Measurements from ENCODE around the gene POLR3B. TPM values are rescaled to one million over a fixed set of nuclear protein-coding genes. Genes with fewer than 3 reads are reported as not detected.
A peak's percentile ranks its signal among the peaks of the same experiment; 100 is the strongest.

POLR3B gene
- total RNA-seq, 1 donor, result 18.5 TPM

DNA sequence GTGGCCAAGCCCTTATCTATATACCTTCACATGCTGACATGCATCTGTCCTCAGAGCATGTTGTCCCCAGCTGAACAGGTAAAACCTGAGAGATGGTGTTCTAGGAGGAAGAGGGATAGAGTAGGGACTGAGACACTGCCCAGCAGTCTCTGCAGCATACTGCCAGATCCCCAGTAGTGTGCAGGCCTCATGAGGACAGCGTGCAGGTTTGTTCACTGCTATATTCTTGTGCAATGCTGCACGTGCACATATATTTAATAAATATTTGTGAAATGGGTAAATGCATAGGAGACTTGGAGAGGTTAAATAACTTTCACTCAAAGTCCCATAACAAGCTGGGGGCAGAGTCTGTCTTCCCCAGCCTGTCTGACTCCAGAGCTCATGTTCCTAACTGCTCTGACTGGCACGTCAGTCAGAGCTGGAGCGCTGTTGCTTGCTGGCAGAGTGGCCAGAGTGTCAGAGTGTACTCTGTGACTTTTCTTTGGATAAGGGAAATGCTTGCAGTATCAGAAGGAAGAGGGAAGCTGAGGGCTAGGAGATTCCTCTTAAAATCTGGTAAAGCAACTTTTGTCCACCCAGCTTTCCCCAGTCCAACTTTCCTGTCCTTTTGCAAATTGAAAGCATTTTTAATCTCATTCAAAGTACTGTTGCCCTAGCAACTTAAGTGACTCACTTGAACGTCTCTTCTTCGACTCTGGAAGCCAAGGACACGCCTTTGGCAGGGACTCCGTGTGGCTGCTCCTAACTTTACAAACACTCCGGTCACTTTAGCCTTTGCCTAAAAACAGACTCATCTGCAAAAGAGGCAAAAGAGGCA is 14.9 kb upstream of the POLR3B start:
- peak overlapping the region; percentile 47 for H3K4me3 ChIP-seq (ENCODE audit: low read depth, low read length)

GRCh38 chr12:106343214-106343528 is 14.4 kb upstream of the POLR3B start:
- TF ChIP-seq, protein P1, sequence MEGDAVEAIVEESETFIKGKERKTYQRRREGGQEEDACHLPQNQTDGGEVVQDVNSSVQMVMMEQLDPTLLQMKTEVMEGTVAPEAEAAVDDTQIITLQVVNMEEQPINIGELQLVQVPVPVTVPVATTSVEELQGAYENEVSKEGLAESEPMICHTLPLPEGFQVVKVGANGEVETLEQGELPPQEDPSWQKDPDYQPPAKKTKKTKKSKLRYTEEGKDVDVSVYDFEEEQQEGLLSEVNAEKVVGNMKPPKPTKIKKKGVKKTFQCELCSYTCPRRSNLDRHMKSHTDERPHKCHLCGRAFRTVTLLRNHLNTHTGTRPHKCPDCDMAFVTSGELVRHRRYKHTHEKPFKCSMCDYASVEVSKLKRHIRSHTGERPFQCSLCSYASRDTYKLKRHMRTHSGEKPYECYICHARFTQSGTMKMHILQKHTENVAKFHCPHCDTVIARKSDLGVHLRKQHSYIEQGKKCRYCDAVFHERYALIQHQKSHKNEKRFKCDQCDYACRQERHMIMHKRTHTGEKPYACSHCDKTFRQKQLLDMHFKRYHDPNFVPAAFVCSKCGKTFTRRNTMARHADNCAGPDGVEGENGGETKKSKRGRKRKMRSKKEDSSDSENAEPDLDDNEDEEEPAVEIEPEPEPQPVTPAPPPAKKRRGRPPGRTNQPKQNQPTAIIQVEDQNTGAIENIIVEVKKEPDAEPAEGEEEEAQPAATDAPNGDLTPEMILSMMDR (IDR thresholded peaks at IDR 0.05; ENCODE audit: insufficient read depth, low read length), result no peak
- DNase-seq (ENCODE audit: low read depth), result no peak
- peak overlapping the region; percentile 47 for H3K4me3 ChIP-seq (ENCODE audit: low read depth, low read length)

More for the DNA sequence above, 14.9 kb upstream of the POLR3B start:
- TF ChIP-seq, protein P1 (IDR thresholded peaks at IDR 0.05; ENCODE audit: insufficient read depth, low read length), result no peak
- DNase-seq (ENCODE audit: low read depth), result peak; percentile 92

DNA sequence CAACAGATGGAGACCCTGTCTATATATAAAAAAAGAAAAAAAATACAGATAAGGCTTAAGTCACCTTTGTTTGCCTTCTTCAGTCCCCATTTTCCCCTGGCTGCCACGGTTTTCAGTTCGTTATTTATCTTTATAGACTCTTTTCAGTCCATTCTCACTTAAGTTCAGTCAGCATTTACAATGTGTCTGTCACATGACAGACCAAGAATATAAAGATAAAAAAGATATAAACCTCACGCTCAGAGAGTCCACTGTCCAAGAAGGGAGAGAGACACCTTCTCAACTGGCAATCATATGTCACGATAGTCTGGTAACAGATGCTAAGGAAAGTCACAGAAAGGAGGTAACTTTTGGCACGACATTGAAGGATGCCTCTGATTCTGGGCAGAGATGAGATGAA is 13.4 kb upstream of the POLR3B start:
- DNase-seq (ENCODE audit: low read depth), result no peak
- TF ChIP-seq, protein P1 (IDR thresholded peaks at IDR 0.05; ENCODE audit: insufficient read depth, low read length), result no peak
- H3K4me3 ChIP-seq (ENCODE audit: low read depth, low read length), result no peak overlapping the region

DNA sequence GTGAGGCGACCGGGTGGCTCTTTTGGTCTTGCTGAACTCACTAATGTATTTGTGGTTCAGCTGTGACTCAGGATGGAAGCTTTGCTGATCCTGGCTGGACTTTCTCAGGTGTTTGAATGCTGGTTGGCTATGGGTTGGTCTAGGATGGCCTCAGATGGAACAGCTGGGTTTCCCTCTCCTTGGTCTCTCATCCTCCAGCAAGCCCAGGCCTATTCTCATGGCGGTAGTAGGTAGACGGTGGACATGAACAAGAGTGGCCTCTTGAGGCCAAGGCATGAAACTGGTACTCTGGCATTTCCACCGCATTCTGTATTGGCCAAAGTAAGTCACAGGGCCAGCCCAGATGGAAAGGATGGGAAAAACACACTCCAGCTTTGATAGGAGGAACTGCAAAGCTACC is 11.8 kb upstream of the POLR3B start:
- H3K4me3 ChIP-seq (ENCODE audit: low read depth, low read length), result no peak overlapping the region
- peak; percentile 49 for DNase-seq (ENCODE audit: low read depth)
- TF ChIP-seq, protein P1 (IDR thresholded peaks at IDR 0.05; ENCODE audit: insufficient read depth, low read length), result peak; percentile 30

DNA sequence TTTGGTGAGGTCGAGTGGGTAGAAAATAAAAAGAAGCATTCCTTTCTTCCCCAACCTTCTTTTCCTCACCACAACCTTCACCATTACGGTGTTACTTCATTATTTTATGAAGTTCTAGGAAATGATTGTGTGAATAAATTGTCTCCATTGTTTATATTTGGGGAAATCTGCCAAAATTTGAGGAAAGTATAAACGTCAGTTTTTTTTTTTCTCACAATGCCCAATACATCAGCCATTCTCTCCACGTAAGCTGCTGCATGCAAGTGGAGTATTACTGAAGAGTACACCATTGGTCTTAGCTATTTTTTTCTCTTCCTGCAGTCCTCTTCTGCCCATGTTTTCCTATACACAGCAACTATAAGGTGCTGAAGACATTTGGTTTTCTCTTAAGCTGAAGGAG is 9.1 kb upstream of the POLR3B start:
- TF ChIP-seq, protein P1 (IDR thresholded peaks at IDR 0.05; ENCODE audit: insufficient read depth, low read length), result no peak
- no peak for DNase-seq (ENCODE audit: low read depth)
- H3K4me3 ChIP-seq (ENCODE audit: low read depth, low read length), result no peak overlapping the region

DNA sequence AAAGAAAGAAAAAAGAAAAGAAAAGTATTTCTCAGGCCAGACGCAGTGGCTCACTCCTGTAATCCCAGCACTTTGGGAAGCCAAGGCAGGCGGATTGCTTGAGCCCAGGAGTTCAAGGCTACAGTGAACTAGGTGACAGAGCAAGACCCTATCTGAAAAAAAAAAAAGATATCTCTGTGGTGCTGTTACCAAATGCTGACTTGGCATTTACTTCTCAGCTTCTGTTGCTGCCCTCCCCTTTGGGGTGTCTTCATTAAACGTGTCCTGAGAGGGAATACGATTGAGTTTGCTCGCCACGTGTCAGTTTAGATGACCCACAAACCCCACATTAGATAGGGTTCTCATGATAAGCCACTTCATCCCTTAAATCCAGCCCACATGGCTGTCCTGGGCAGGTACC is 4.4 kb upstream of the POLR3B start:
- TF ChIP-seq, protein P1 (IDR thresholded peaks at IDR 0.05; ENCODE audit: insufficient read depth, low read length), result no peak
- H3K4me3 ChIP-seq (ENCODE audit: low read depth, low read length), result no peak overlapping the region
- DNase-seq (ENCODE audit: low read depth), result no peak
